GM12878 (cell line): Measurements from ENCODE around the gene NEAT1. TPM values are rescaled to one million over a fixed set of nuclear protein-coding genes. Genes with fewer than 3 reads are reported as not detected.
A peak's percentile ranks its signal among the peaks of the same experiment; 100 is the strongest.

Experiments used
- ATF2 ChIP-seq: IDR thresholded peaks from 2 replicates; pipeline ENCODE4 v1.6.1; 2012; ENCODE audit warnings: low read length, inconsistent platforms
- ATF7 ChIP-seq: fragments of 450-650 bp; IDR thresholded peaks from 2 replicates; pipeline ENCODE4 v1.6.1; 2016; ENCODE audit warnings: low read depth, mild to moderate bottlenecking
- BCL11A ChIP-seq: IDR thresholded peaks from 2 replicates; pipeline ENCODE4 v1.6.1; 2011; ENCODE audit warnings: low read depth, low read length
- CEBPB ChIP-seq, 2 experiments: fragments of 150-350 bp in 1 of 2; IDR thresholded peaks; 2 replicates each; pipeline ENCODE4 v1.6.1; 2012 to 2014; ENCODE audit warnings: low read depth in 2 of 2, low read length in 2 of 2, borderline replicate concordance in 1 of 2, inconsistent platforms in 1 of 2
- CREB1 ChIP-seq: IDR thresholded peaks from 2 replicates; pipeline ENCODE4 v1.6.1; 2012; ENCODE audit warnings: low read depth, mild to moderate bottlenecking, inconsistent platforms
- CREM ChIP-seq: IDR thresholded peaks from 2 replicates; pipeline ENCODE4 v1.6.1; 2014; ENCODE audit warnings: antibody characterized with exemption, low read depth
- GABPA ChIP-seq: IDR thresholded peaks from 2 replicates; pipeline ENCODE4 v1.6.1; 2014; ENCODE audit warnings: antibody characterized with exemption, low read depth, mild to moderate bottlenecking, inconsistent platforms
- IKZF2 ChIP-seq, 2 experiments: fragments of 450-650 bp; IDR thresholded peaks; 2 replicates each; pipeline ENCODE4 v1.6.1; 2017; ENCODE audit warnings: mild to moderate bottlenecking in 2 of 2, moderate library complexity in 2 of 2
- IRF5 ChIP-seq: fragments of 450-650 bp; IDR thresholded peaks from 2 replicates; pipeline ENCODE4 v1.6.1; 2017; ENCODE audit warnings: borderline replicate concordance
- MTA3 ChIP-seq: IDR thresholded peaks from 2 replicates; pipeline ENCODE4 v1.6.1; 2012; ENCODE audit warnings: low read length, inconsistent platforms, borderline replicate concordance
- MYB ChIP-seq: fragments of 150-350 bp; IDR thresholded peaks from 2 replicates; pipeline ENCODE4 v1.6.1; 2014; ENCODE audit warnings: mild to moderate bottlenecking, low read depth, low read length, borderline replicate concordance
- NBN ChIP-seq: fragments of 450-650 bp; IDR thresholded peaks from 2 replicates; pipeline ENCODE4 v1.6.1; 2016
- NR2C2 ChIP-seq: IDR thresholded peaks from 2 replicates; pipeline ENCODE4 v1.6.1; 2011; ENCODE audit warnings: borderline replicate concordance, low read depth; ENCODE audit not compliant: control insufficient read depth, insufficient read length
- RUNX3 ChIP-seq: IDR thresholded peaks from 2 replicates; pipeline ENCODE4 v1.6.1; 2012; ENCODE audit warnings: low read length, inconsistent platforms
- SKIL ChIP-seq: fragments of 450-650 bp; IDR thresholded peaks from 2 replicates; pipeline ENCODE4 v1.6.1; 2017; ENCODE audit warnings: mild to moderate bottlenecking, low read depth, inconsistent platforms; ENCODE audit not compliant: poor library complexity, severe bottlenecking
- SMAD5 ChIP-seq: IDR thresholded peaks from 2 replicates; pipeline ENCODE4 v1.6.1; 2016; ENCODE audit warnings: antibody characterized with exemption, low read depth
- SMC3 ChIP-seq: IDR thresholded peaks from 2 replicates; pipeline ENCODE4 v1.6.1; 2011; ENCODE audit warnings: low read length, improper control_type of control experiment, borderline replicate concordance
- TCF12 ChIP-seq: IDR thresholded peaks from 2 replicates; pipeline ENCODE4 v1.6.1; 2011; ENCODE audit warnings: low read depth, mild to moderate bottlenecking, low read length
- polyA plus RNA-seq, 11 experiments: library from polyadenylated mRNA; depleted of rRNA in 4 of 11; unstranded in 6 of 11; stranded (reverse) in 5 of 11; fragments of >200 nt; fragmentation: Nextera tagmentation in 4 of 11; fragmentation: Illumina TruSeq in 1 of 11; extraction: Ambion mirVana in 4 of 11; extraction: Trizol in 1 of 11; gene quantifications; 1 replicate in 1 of 11; 2 replicates in 10 of 11; pipeline versions ENCODE4 v1.2.1 to v1.2.3, GENCODE V29; 2011 to 2016; ENCODE audit warnings: inconsistent platforms in 2 of 11, missing spikeins in 2 of 11, low read depth in 1 of 11
- total RNA-seq, 4 experiments: library from RNA; depleted of rRNA in 3 of 4; stranded (reverse); fragments of >200 nt in 3 of 4; fragmentation: Illumina TruSeq in 1 of 4; extraction: Trizol in 1 of 4; gene quantifications; 2 replicates each; pipeline versions ENCODE4 v1.2.1 to v1.2.3, GENCODE V29; 2013 to 2021
- TF ChIP-seq, protein P1 (sequence below): fragments of 450-650 bp; IDR thresholded peaks from 2 replicates; pipeline ENCODE4 v1.6.1; 2017; ENCODE audit warnings: mild to moderate bottlenecking
- TF ChIP-seq, protein P2 (sequence below): IDR thresholded peaks from 2 replicates; pipeline ENCODE4 v1.6.1; 2011; ENCODE audit warnings: mild to moderate bottlenecking, low read depth, low read length, moderate library complexity; ENCODE audit not compliant: insufficient replicate concordance
- TF ChIP-seq, protein P3 (sequence below): IDR thresholded peaks from 2 replicates; pipeline ENCODE4 v1.6.1; 2011; ENCODE audit warnings: borderline replicate concordance, low read depth, mild to moderate bottlenecking, moderate library complexity, mixed read lengths, low read length; ENCODE audit not compliant: insufficient read depth; ENCODE audit errors: extremely low read length

NEAT1 gene
- total and polyA plus RNA-seq, 10 of the 15 experiments (the other 5 are each of a cell fraction or from before 2014, with no cell fraction given): 13.6 to 328 (median 69.4) TPM

GRCh38 chr11:65440831-65441499, 18.4 kb downstream of the NEAT1 start (continued):
- TF ChIP-seq ATF2: peak; percentile 92
- peak; percentile 98 for TF ChIP-seq RUNX3
- TF ChIP-seq CEBPB (IDR thresholded peaks at IDR 0.05; ENCODE audit: borderline replicate concordance in 1 of 2, low read depth in 2 of 2, low read length in 2 of 2): peak in 1 of 2 experiments; percentile 49; a peak in 1 of 4 replicates
- TF ChIP-seq IRF5: peak; percentile 43; the same call in 1 of the 2 replicates
- 0 out of 2 replicates have a peak, but pooled peaks have one; percentile 2 for TF ChIP-seq SMC3
- no peak for TF ChIP-seq MYB
- peak; percentile 78; the same call in 1 of the 2 replicates for TF ChIP-seq TCF12
- TF ChIP-seq, protein P1, sequence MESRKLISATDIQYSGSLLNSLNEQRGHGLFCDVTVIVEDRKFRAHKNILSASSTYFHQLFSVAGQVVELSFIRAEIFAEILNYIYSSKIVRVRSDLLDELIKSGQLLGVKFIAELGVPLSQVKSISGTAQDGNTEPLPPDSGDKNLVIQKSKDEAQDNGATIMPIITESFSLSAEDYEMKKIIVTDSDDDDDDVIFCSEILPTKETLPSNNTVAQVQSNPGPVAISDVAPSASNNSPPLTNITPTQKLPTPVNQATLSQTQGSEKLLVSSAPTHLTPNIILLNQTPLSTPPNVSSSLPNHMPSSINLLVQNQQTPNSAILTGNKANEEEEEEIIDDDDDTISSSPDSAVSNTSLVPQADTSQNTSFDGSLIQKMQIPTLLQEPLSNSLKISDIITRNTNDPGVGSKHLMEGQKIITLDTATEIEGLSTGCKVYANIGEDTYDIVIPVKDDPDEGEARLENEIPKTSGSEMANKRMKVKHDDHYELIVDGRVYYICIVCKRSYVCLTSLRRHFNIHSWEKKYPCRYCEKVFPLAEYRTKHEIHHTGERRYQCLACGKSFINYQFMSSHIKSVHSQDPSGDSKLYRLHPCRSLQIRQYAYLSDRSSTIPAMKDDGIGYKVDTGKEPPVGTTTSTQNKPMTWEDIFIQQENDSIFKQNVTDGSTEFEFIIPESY: no peak
- peak; percentile 78 for TF ChIP-seq CREM
- peak; percentile 79 for TF ChIP-seq SMAD5
- peak; percentile 98 for TF ChIP-seq IKZF2 (IDR thresholded peaks at IDR 0.05)
- peak; percentile 88 for TF ChIP-seq SKIL
- peak; percentile 90 for TF ChIP-seq MTA3
- peak; percentile 58; the same call in 1 of the 2 replicates for TF ChIP-seq GABPA
- TF ChIP-seq CREB1: peak; percentile 51
- no peak for TF ChIP-seq NR2C2
- peak; percentile 81 for TF ChIP-seq BCL11A
- TF ChIP-seq NBN: peak; percentile 93; the same call in 1 of the 2 replicates
- TF ChIP-seq, protein P2, sequence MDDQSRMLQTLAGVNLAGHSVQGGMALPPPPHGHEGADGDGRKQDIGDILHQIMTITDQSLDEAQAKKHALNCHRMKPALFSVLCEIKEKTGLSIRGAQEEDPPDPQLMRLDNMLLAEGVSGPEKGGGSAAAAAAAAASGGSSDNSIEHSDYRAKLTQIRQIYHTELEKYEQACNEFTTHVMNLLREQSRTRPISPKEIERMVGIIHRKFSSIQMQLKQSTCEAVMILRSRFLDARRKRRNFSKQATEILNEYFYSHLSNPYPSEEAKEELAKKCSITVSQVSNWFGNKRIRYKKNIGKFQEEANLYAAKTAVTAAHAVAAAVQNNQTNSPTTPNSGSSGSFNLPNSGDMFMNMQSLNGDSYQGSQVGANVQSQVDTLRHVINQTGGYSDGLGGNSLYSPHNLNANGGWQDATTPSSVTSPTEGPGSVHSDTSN: no peak
- TF ChIP-seq, protein P3, sequence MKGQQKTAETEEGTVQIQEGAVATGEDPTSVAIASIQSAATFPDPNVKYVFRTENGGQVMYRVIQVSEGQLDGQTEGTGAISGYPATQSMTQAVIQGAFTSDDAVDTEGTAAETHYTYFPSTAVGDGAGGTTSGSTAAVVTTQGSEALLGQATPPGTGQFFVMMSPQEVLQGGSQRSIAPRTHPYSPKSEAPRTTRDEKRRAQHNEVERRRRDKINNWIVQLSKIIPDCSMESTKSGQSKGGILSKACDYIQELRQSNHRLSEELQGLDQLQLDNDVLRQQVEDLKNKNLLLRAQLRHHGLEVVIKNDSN: no peak
- peak; percentile 63 for TF ChIP-seq ATF7
